Smooth muscle cell (in vitro differentiated cells): ENCODE results near the gene NBDY. TPM values are rescaled to one million over a fixed set of nuclear protein-coding genes. Genes with fewer than 3 reads are reported as not detected.

ENCODE experiments used
- DNase-seq: peaks from one replicate; lab custom pipeline; 2025; ENCODE audit not compliant: unreplicated experiment; lab: John Stamatoyannopoulos, UW
- H2AFZ ChIP-seq: fragments of 200-600 bp; sonication (generic); 2 replicates; pipeline ENCODE4 v1.6.0; 2016; ENCODE audit warnings: antibody characterized with exemption, low read depth, mild to moderate bottlenecking
- H3F3A ChIP-seq: fragments of 200-600 bp; sonication (generic); 2 replicates; pipeline ENCODE4 v1.6.0; 2017; ENCODE audit warnings: antibody characterized with exemption, low read depth
- H3K27ac ChIP-seq: fragments of 200-600 bp; sonication (generic); 2 replicates; pipeline ENCODE4 v1.5.1; 2016; ENCODE audit warnings: low read depth, mild to moderate bottlenecking
- H3K27me3 ChIP-seq: fragments of 200-600 bp; sonication (generic); 2 replicates; pipeline ENCODE4 v1.6.1; 2016; ENCODE audit warnings: low read depth, mild to moderate bottlenecking
- H3K36me3 ChIP-seq: fragments of 200-600 bp; sonication (generic); 2 replicates; pipeline ENCODE4 v1.5.1; 2016; ENCODE audit warnings: low read depth
- H3K4me1 ChIP-seq: fragments of 200-600 bp; sonication (generic); 2 replicates; pipeline ENCODE4 v1.5.1; 2016; ENCODE audit warnings: low read depth
- H3K4me2 ChIP-seq: fragments of 200-600 bp; sonication (generic); 2 replicates; pipeline ENCODE4 v1.6.0; 2016; ENCODE audit warnings: mild to moderate bottlenecking
- H3K4me3 ChIP-seq: fragments of 200-600 bp; sonication (generic); 2 replicates; pipeline ENCODE4 v1.5.1; 2016; ENCODE audit warnings: mild to moderate bottlenecking
- H3K79me2 ChIP-seq: fragments of 200-600 bp; sonication (generic); 2 replicates; pipeline ENCODE4 v1.6.0; 2016; ENCODE audit warnings: low read depth, mild to moderate bottlenecking
- H3K9ac ChIP-seq: fragments of 200-600 bp; sonication (generic); 2 replicates; pipeline ENCODE4 v1.6.0; 2016; ENCODE audit warnings: low read depth
- H3K9me3 ChIP-seq: fragments of 200-600 bp; sonication (generic); replicated peaks from 2 replicates; pipeline ENCODE4 v1.5.1; 2016; ENCODE audit warnings: low read depth
- H4K20me1 ChIP-seq: fragments of 200-600 bp; sonication (generic); 2 replicates; pipeline ENCODE4 v1.6.0; 2016; ENCODE audit warnings: low read depth
- CTCF ChIP-seq: fragments of 200-600 bp; sonication (generic); IDR thresholded peaks from 2 replicates; pipeline ENCODE4 v1.5.1; 2017; ENCODE audit warnings: borderline replicate concordance, mild to moderate bottlenecking, antibody characterized with exemption; ENCODE audit not compliant: insufficient read depth, poor library complexity, severe bottlenecking
- WGBS: methylation state at CpG from one replicate; pipeline ENCODE4 v1.1.7; 2016; ENCODE audit warnings: low lambda C conversion rate; 5-methylcytosine and 5-hydroxymethylcytosine counted together
- polyA plus RNA-seq: library from polyadenylated mRNA; unstranded; fragments of >200 nt; fragmentation: Nextera tagmentation; extraction: Ambion mirVana; gene quantifications from 2 replicates; pipeline ENCODE4 v1.2.1, GENCODE V29; 2016
- total RNA-seq: library from RNA; depleted of rRNA; stranded (reverse); fragments of >200 nt; gene quantifications from 2 replicates; pipeline ENCODE4 v1.2.3, GENCODE V29; 2014

The NBDY gene
- total and polyA plus RNA-seq, 2 experiments from 2014 or later = 23.0 to 226 TPM

DNA sequence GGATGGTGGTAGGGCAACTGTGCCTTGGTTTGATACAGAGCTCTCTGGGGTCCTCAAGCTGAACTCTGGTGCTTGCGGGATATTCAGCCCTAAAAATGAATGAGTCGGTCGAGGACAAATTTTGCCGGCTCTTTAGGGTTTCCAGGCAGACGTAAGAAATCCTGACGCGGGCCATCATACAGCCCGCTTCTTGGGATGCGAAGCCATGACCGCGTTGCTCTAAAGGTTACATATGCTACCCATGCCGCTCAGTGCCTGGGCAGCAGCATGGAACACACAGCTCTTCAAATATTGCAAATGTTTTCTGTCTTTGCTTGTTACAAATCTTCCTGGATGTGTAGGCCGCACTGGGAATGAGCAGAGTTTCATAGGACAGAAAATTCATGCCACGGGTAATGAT, 55.6 kb downstream of the NBDY start:
- Histone ChIP-seq H3K27ac (no peak overlapping the region), H3K9ac (no peak overlapping the region), H3K79me2 (no peaks in the 10 kb centered on the region), H4K20me1 (peaks cover 38% of the 10 kb centered on the region), H3K9me3 (no peaks in the 10 kb centered on the region), H3K4me1 (no peaks in the 10 kb centered on the region), H3K27me3 (no peaks in the 10 kb centered on the region), H3F3A (no peaks in the 10 kb centered on the region), H3K4me3 (no peak overlapping the region), H3K36me3 (no peaks in the 10 kb centered on the region), H2AFZ (no peak overlapping the region), H3K4me2 (no peak overlapping the region)
- 96% methylated on average over 14 of the region's 14 CpGs for WGBS
- no peak for DNase-seq
- TF ChIP-seq CTCF = no peak

DNA sequence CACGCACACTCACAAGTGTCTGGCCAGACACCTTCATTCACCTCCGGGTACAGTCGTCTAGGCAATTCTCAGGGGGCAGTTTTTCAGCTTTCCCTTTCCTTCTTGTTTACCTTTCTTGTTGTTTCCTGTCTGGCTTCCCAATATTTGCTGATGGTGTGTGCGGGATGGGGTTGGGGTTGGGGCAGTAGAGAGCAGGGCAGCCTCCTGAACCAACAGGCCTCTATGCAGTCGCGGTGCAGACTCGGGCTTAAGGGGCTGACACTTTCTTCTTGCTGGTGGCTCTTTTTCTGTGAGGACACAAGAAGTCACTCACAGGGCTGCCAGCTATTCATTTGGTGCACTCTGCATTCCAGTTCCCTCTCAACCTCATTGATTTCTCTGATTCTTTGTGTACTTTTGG, 56.4 kb downstream of the NBDY start:
- Histone ChIP-seq H3K36me3 (no peaks in the 10 kb centered on the region), H3K9ac (no peak overlapping the region), H3K9me3 (no peaks in the 10 kb centered on the region), H3K4me2 (no peak overlapping the region), H3F3A (no peaks in the 10 kb centered on the region), H3K27ac (no peak overlapping the region), H2AFZ (no peak overlapping the region), H4K20me1 (peaks cover 40% of the 10 kb centered on the region), H3K79me2 (no peaks in the 10 kb centered on the region), H3K4me1 (no peaks in the 10 kb centered on the region), H3K27me3 (no peaks in the 10 kb centered on the region), H3K4me3 (no peak overlapping the region)
- WGBS = 90% methylated on average over 7 of the region's 7 CpGs
- DNase-seq = no peak
- no peak for TF ChIP-seq CTCF

GRCh38 chrX:56786889-56787733, 58.1 kb downstream of the NBDY start:
- WGBS = 93% methylated on average over 9 of the region's 9 CpGs

More at GRCh38 chrX:56786889-56787733, 58.1 kb downstream of the NBDY start:
- no peak for DNase-seq
- Histone ChIP-seq H3K4me1 (no peaks in the 10 kb centered on the region), H4K20me1 (peaks cover 36% of the 10 kb centered on the region), H3K27me3 (no peaks in the 10 kb centered on the region), H3K79me2 (no peaks in the 10 kb centered on the region), H3K9ac (no peak overlapping the region), H3K36me3 (no peaks in the 10 kb centered on the region), H3K4me2 (no peak overlapping the region), H3K27ac (no peak overlapping the region), H2AFZ (no peak overlapping the region), H3K9me3 (no peaks in the 10 kb centered on the region), H3F3A (no peaks in the 10 kb centered on the region), H3K4me3 (no peak overlapping the region)
- TF ChIP-seq CTCF = no peak
